Prostate gland (tissue), 2 donors: ENCODE data around the gene CTSW.

ENCODE experiments used
- CTCF ChIP-seq, 4 experiments: fragments of 200-600 bp in 2 of 4; fragments of 450-650 bp in 2 of 4; sonication (generic) in 2 of 4; IDR thresholded peaks; 1 replicate in 3 of 4; 2 replicates in 1 of 4; pipeline ENCODE4 v1.5.1; 2016 to 2019; ENCODE audit warnings: antibody characterized with exemption in 4 of 4, mild to moderate bottlenecking in 2 of 4, moderate library complexity in 2 of 4
- POLR2A ChIP-seq: fragments of 450-650 bp; IDR thresholded peaks from one replicate; pipeline ENCODE4 v1.6.1; 2016; ENCODE audit warnings: antibody characterized with exemption, mild to moderate bottlenecking
- POLR2AphosphoS5 ChIP-seq: sonication (generic); formaldehyde crosslinking; IDR thresholded peaks from one replicate; pipeline ENCODE4 v1.6.1; 2017; ENCODE audit warnings: antibody characterized with exemption

DNA sequence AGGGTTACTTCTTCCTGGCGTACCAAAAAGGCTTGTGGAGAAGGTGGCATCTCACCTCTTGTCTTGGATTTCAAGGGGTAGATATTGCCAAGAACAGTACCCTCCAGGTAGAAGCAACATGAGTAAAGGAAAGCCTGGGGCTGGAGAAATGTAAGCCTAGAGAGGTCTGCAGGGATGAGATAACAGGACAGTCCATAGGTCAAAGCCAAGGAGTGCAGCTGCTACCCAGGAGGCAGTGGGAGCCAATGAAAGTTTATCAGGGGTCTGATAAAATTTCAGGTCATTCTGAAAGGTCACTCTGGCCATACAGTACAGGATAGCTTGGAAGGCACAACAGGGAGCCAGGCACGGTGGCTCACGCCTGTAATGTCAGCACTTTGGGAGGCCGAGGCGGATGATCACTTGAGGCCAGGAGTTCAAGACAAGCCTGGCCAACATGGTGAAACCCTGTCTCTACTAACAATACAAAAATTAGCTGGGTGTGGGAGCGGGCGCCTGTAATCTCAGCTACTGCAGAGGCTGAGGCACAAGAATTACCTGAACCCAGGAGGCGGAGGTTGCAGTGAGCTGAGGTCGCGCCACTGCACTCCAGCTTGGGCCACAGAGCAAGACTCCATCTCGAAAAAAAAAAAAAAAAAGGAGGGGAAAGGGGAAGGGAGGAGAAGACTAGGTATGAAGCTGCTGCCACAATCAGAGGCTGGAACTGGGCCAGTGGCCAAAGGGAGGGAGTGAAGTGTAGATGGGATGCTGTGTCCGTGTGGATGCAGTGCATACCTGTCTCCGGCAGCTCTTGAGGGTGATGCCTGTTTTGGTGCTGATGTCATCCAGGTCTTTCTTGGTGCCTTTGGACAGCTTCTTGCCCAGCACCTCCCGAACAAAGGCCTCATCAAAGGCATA is 7.4 kb downstream of the CTSW start:
- TF ChIP-seq POLR2AphosphoS5 (no peak), CTCF (IDR thresholded peaks at IDR 0.05) (no peak), POLR2A (no peak)
